ENCODE results near the gene USP13.

Gene USP13

GRCh38 chr3:179670311-179670710 lies 17.5 kb downstream of the USP13 start:
- no peak overlapping the region for H3K4me3 ChIP-seq (replicated peaks in 1 of 2; ENCODE audit: low read depth in 2 of 2, low read length in 2 of 2)
- TF ChIP-seq CTCF (IDR thresholded peaks at IDR 0.05; ENCODE audit: low read depth, low read length), result no peak
- no peak for DNase-seq (ENCODE audit: low read depth in 2 of 2)

DNA sequence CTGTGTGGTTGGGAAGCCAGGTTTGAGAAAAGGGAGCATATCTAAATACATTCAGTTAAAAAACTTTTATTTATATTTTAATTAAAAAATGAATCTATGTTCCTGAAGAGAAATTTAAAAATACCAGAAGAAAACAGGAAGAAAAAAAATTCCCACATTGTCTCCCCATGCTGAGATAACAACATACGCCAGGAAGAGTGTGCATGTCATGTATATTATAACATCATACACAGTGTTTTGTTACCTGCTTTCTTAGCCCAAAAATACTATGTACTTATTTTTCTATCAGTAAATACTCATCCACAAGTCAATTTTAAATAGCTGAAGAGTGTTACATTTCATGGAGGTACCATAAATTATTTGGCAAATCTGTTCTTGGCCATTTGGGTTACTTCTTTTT lies 18.5 kb downstream of the USP13 start:
- TF ChIP-seq CTCF (IDR thresholded peaks at IDR 0.05; ENCODE audit: low read depth, low read length), result no peak
- H3K4me3 ChIP-seq (replicated peaks in 1 of 2; ENCODE audit: low read depth in 2 of 2, low read length in 2 of 2), result no peak overlapping the region
- DNase-seq (ENCODE audit: low read depth in 2 of 2), result no peak

DNA sequence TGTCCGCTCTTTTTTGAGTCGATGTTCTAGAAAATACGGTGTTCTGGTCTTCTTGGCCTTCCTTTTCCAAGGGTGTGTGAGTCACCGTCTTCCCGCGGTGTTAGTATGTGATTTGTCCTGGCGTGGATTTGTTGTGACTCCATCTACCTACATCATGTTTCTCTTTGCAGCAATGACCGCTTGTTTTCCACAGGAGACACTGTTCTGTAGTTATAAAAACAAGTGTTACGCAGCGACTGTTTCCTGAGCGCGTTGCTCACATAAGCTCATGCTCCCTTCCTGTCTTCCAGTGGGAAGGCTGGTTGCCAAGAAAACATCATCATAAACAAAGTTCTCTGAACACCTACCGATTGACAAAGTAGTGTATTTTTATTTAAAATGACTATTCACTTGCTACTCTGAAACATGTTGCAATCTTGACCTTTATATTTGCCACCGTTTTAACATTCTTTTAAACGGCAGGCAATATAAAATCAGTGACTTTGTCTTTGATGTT lies 19.0 kb downstream of the USP13 start:
- no peak overlapping the region for H3K4me3 ChIP-seq (replicated peaks in 1 of 2; ENCODE audit: low read depth in 2 of 2, low read length in 2 of 2)
- DNase-seq (ENCODE audit: low read depth in 2 of 2), result peak; percentile 67 to 90
- no peak for TF ChIP-seq CTCF (IDR thresholded peaks at IDR 0.05; ENCODE audit: low read depth, low read length)

DNA sequence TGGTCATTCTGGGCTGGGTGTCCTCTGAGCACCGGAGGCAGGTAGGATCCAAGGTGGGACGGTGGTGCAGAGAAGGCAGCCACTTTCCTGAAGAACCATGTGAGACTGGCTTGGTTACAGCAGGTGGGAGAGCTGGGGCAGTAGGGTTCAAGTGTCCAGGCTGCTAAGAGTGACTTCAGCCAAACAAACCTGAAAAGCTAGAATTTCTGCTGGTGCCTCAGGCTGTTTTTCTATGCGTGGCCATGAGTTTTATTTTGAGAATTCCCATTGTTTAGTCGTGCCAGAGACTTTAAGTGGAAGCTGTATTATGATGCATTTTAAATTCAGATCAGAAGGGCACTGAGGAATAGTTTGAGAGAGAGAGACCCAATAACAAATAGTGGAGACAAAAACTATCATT lies 20.1 kb downstream of the USP13 start:
- TF ChIP-seq CTCF (IDR thresholded peaks at IDR 0.05; ENCODE audit: low read depth, low read length), result no peak
- DNase-seq (ENCODE audit: low read depth in 2 of 2), result no peak
- H3K4me3 ChIP-seq (replicated peaks in 1 of 2; ENCODE audit: low read depth in 2 of 2, low read length in 2 of 2), result no peak overlapping the region

GRCh38 chr3:179673523-179673922 lies 20.7 kb downstream of the USP13 start:
- no peak for TF ChIP-seq CTCF (IDR thresholded peaks at IDR 0.05; ENCODE audit: low read depth, low read length)
- no peak overlapping the region for H3K4me3 ChIP-seq (replicated peaks in 1 of 2; ENCODE audit: low read depth in 2 of 2, low read length in 2 of 2)
- no peak for DNase-seq (ENCODE audit: low read depth in 2 of 2)

DNA sequence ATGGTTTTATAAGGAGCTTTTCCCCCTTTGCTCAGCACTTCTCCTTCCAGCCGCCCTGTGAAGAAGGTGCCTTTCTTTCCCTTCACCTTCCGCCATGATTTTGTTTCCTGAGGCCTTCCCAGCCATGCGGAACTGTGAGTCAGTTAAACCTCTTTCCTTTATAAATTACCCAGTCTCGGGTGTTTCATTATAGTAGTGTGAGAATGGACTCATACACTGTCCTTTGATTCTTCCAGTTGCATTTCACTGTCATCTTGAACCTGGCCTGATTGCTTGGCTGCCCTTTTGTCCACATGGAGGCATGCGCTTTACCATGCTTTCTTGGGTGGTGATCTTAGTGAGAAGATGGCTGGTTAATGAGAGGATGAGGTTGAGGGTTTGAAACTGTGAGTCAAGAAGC lies 23.2 kb downstream of the USP13 start:
- DNase-seq (ENCODE audit: low read depth in 2 of 2), result no peak
- no peak for TF ChIP-seq CTCF (IDR thresholded peaks at IDR 0.05; ENCODE audit: low read depth, low read length)
- no peak overlapping the region for H3K4me3 ChIP-seq (replicated peaks in 1 of 2; ENCODE audit: low read depth in 2 of 2, low read length in 2 of 2)

DNA sequence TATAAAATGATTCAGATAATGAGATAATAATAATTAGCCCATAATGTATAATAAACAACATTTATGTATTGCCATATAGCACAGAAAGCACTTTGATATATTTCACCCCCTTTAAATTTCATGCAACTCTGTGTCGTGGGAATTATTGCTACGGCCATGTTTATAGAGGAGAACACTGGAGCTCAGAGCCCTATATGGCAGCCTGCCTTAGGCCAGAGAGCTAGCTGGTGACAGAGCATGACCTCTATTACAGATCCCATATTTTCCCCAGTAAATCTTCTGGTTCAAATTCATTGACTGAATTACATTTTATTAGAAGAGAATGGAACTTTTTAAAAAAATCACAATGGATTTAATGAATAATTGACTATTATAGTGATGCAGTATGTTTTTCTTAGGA lies 25.0 kb downstream of the USP13 start:
- no peak for TF ChIP-seq CTCF (IDR thresholded peaks at IDR 0.05; ENCODE audit: low read depth, low read length)
- no peak overlapping the region for H3K4me3 ChIP-seq (replicated peaks in 1 of 2; ENCODE audit: low read depth in 2 of 2, low read length in 2 of 2)
- DNase-seq (ENCODE audit: low read depth in 2 of 2), result no peak
